T-helper 2 cell treated with Interferon-gamma antibody and Interleukin-4, amounts not matched to agents 5 μg/mL and 100 μg/mL, for 36 hours (primary cell): ENCODE results near the gene GATA1.

Experiments
- DNase-seq: peaks from one replicate; pipeline ENCODE4 v3.0.0; 2021; ENCODE audit warnings: low spot score
- H3K27ac Mint-ChIP-seq: one replicate; pipeline ENCODE4 v1.8.0; 2021; ENCODE audit warnings: mild to moderate bottlenecking, mixed read lengths
- H3K27me3 Mint-ChIP-seq: one replicate; pipeline ENCODE4 v1.8.0; 2021; ENCODE audit warnings: low read depth, mixed read lengths
- H3K36me3 Mint-ChIP-seq: one replicate; pipeline ENCODE4 v1.8.0; 2021; ENCODE audit warnings: low read depth, mixed read lengths
- H3K4me1 Mint-ChIP-seq: one replicate; pipeline ENCODE4 v1.8.0; 2021; ENCODE audit warnings: low read depth, mixed read lengths
- H3K4me3 Mint-ChIP-seq: one replicate; pipeline ENCODE4 v1.8.0; 2022; ENCODE audit warnings: mild to moderate bottlenecking, moderate library complexity, mixed read lengths
- H3K9me3 Mint-ChIP-seq: one replicate; pipeline ENCODE4 v1.8.0; 2021; ENCODE audit warnings: mixed read lengths

GATA1 gene

DNA sequence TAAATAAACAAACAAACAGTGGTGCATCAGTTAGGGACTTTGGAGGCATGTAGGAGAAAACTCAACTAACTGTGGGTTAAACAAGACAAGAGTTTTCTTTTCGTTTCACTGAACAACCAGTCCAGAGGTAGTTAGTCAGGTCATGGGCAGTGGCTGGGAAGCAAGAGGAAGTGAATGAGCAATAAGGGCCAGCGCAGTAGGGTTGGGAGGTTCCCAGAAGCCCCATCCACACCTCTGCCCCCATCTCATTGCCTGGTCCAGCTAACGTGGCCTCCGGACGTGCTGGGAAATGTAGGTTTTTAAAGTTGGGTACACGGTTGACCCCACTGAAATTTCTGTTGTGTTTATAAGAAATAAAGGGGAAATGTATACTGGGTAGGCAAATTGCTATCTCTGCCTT lies 16.1 kb upstream of the GATA1 start:
- DNase-seq, result no peak
- Mint-ChIP-seq H3K4me3 (no peak overlapping the region), H3K4me1 (no peaks in the 10 kb centered on the region), H3K9me3 (no peaks in the 10 kb centered on the region), H3K27me3 (peaks cover 5% of the 10 kb centered on the region), H3K27ac (no peak overlapping the region), H3K36me3 (no peaks in the 10 kb centered on the region)

DNA sequence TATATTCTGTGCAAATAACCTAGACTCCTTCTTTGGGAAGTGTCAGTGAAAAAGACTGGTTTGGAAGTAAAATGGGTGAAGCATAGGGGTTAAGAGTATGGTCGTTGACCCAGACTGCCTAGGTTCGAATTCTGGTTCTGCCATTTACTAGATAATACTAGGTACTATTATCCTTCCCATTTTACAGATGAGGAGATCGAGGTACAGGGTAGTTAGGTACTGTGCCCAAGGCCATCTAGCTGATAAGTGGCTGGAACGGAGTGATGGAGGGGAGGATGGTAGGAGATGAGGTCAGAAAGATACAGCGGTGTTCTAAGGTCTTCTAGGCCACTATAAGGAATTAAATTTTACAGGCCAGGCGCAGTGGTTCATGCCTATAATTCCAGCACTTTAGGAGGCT lies 13.8 kb upstream of the GATA1 start:
- Mint-ChIP-seq H3K9me3 (no peaks in the 10 kb centered on the region), H3K36me3 (no peaks in the 10 kb centered on the region), H3K27me3 (peaks cover 15% of the 10 kb centered on the region), H3K27ac (no peak overlapping the region), H3K4me1 (no peaks in the 10 kb centered on the region), H3K4me3 (no peak overlapping the region)
- DNase-seq, result no peak

GRCh38 chrX:48776818-48777439 lies 9.5 kb upstream of the GATA1 start:
- peaks cover 16% of the 10 kb centered on the region for H3K27me3 Mint-ChIP-seq
- DNase-seq, result no peak
- H3K4me3 Mint-ChIP-seq, result no peak overlapping the region
- no peaks in the 10 kb centered on the region for H3K4me1 Mint-ChIP-seq
- H3K36me3 Mint-ChIP-seq, result no peaks in the 10 kb centered on the region
- no peaks in the 10 kb centered on the region for H3K9me3 Mint-ChIP-seq
- H3K27ac Mint-ChIP-seq, result no peak overlapping the region

- H3K27ac Mint-ChIP-seq, result no peak overlapping the region
- no peaks in the 10 kb centered on the region for H3K4me1 Mint-ChIP-seq
- H3K9me3 Mint-ChIP-seq, result no peaks in the 10 kb centered on the region
- H3K4me3 Mint-ChIP-seq, result no peak overlapping the region
- no peaks in the 10 kb centered on the region for H3K36me3 Mint-ChIP-seq
- DNase-seq, result no peak
- H3K27me3 Mint-ChIP-seq, result peaks cover 16% of the 10 kb centered on the region
Observed at GRCh38 chrX:48779399-48779798, 7.0 kb upstream of the GATA1 start.

- peaks cover 16% of the 10 kb centered on the region for H3K27me3 Mint-ChIP-seq
- H3K4me3 Mint-ChIP-seq, result no peak overlapping the region
- no peaks in the 10 kb centered on the region for H3K36me3 Mint-ChIP-seq
- H3K4me1 Mint-ChIP-seq, result no peaks in the 10 kb centered on the region
- DNase-seq, result no peak
- H3K9me3 Mint-ChIP-seq, result no peaks in the 10 kb centered on the region
- no peak overlapping the region for H3K27ac Mint-ChIP-seq
Observed at GRCh38 chrX:48781705-48782104, 4.7 kb upstream of the GATA1 start.

- H3K4me3 Mint-ChIP-seq, result no peak overlapping the region
- no peaks in the 10 kb centered on the region for H3K9me3 Mint-ChIP-seq
- no peaks in the 10 kb centered on the region for H3K36me3 Mint-ChIP-seq
- H3K27me3 Mint-ChIP-seq, result peaks cover 13% of the 10 kb centered on the region
- no peak for DNase-seq
- no peak overlapping the region for H3K27ac Mint-ChIP-seq
- no peaks in the 10 kb centered on the region for H3K4me1 Mint-ChIP-seq
Observed at GRCh38 chrX:48782216-48782615, 4.2 kb upstream of the GATA1 start.

GRCh38 chrX:48782795-48783194 lies 3.6 kb upstream of the GATA1 start:
- no peaks in the 10 kb centered on the region for H3K36me3 Mint-ChIP-seq
- DNase-seq, result no peak
- no peak overlapping the region for H3K27ac Mint-ChIP-seq
- no peak overlapping the region for H3K4me3 Mint-ChIP-seq
- H3K4me1 Mint-ChIP-seq, result no peaks in the 10 kb centered on the region
- H3K27me3 Mint-ChIP-seq, result peaks cover 12% of the 10 kb centered on the region
- H3K9me3 Mint-ChIP-seq, result no peaks in the 10 kb centered on the region

- H3K4me1 Mint-ChIP-seq, result peaks cover 13% of the 10 kb centered on the region
Observed at GRCh38 chrX:48784726-48785125, 1.7 kb upstream of the GATA1 start.

DNA sequence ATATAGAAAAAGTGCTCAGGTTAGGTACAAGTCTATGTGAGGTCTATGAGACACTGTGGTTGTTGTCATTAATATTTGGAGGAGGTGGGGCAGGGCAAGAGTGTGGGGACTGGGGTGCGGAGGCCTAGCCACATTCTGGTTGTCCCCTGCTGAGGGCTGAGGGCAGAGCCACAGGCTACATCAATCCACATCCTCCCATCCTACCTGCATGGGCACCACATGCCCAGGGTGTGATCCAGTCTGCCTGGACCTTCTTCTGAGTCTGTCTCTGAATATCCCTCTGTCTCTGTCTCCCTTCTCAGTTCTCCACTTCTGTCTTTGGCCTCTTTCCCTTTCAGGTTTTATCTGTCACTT lies 1.2 kb upstream of the GATA1 start:
- Mint-ChIP-seq H3K27me3 (peaks cover 14% of the 10 kb centered on the region), H3K4me3 (no peak overlapping the region), H3K4me1 (peaks cover 16% of the 10 kb centered on the region), H3K27ac (no peak overlapping the region), H3K36me3 (no peaks in the 10 kb centered on the region), H3K9me3 (no peaks in the 10 kb centered on the region)
- no peak for DNase-seq

More at GRCh38 chrX:48784726-48785125, 1.7 kb upstream of the GATA1 start:
- H3K27ac Mint-ChIP-seq, result no peak overlapping the region
- peaks cover 12% of the 10 kb centered on the region for H3K27me3 Mint-ChIP-seq
- DNase-seq, result no peak
- no peaks in the 10 kb centered on the region for H3K36me3 Mint-ChIP-seq
- H3K4me3 Mint-ChIP-seq, result no peak overlapping the region
- H3K9me3 Mint-ChIP-seq, result no peaks in the 10 kb centered on the region

- Mint-ChIP-seq H3K4me1 (peaks cover 19% of the 10 kb centered on the region), H3K27ac (no peak overlapping the region), H3K4me3 (no peak overlapping the region), H3K9me3 (no peaks in the 10 kb centered on the region), H3K36me3 (no peaks in the 10 kb centered on the region), H3K27me3 (peaks cover 14% of the 10 kb centered on the region)
- DNase-seq, result no peak
Observed at GRCh38 chrX:48785540-48786214, 713 bp upstream of the GATA1 start.

DNA sequence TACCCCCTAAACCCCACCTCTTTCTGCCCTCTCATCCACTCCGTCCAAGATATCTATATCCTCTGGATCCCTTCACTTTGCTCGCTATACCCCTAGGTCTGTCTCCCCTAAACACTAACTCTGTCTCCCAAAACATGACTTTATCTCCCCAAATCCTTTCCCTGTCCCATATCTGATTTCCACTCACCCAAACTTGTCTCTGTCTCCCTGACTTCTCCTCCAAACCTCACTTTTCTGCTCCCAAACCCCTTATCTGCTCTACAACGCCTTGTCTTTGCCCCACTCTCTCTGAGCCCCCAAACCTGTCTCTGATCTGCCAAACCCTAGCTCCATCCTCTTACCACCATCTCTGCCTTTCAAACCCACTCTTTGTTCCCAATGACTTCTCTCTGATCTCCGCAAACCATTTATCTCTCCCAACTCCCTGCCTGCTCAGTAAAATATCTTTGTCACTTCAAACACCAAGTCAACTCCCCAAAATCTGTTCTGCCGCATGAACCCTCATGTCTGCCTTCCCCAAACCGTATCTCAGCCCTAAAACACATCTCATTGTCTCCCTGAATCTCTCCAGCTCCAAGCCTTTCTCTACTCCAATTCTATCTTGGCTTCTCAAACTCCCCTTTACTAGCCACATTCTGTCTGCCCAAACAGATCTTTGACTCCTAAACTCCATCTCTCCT lies 575 bp downstream of the GATA1 start:
- Mint-ChIP-seq H3K27me3 (peaks cover 14% of the 10 kb centered on the region), H3K4me3 (no peak overlapping the region), H3K36me3 (no peaks in the 10 kb centered on the region), H3K9me3 (no peaks in the 10 kb centered on the region), H3K4me1 (peaks cover 19% of the 10 kb centered on the region), H3K27ac (no peak overlapping the region)
- no peak for DNase-seq

DNA sequence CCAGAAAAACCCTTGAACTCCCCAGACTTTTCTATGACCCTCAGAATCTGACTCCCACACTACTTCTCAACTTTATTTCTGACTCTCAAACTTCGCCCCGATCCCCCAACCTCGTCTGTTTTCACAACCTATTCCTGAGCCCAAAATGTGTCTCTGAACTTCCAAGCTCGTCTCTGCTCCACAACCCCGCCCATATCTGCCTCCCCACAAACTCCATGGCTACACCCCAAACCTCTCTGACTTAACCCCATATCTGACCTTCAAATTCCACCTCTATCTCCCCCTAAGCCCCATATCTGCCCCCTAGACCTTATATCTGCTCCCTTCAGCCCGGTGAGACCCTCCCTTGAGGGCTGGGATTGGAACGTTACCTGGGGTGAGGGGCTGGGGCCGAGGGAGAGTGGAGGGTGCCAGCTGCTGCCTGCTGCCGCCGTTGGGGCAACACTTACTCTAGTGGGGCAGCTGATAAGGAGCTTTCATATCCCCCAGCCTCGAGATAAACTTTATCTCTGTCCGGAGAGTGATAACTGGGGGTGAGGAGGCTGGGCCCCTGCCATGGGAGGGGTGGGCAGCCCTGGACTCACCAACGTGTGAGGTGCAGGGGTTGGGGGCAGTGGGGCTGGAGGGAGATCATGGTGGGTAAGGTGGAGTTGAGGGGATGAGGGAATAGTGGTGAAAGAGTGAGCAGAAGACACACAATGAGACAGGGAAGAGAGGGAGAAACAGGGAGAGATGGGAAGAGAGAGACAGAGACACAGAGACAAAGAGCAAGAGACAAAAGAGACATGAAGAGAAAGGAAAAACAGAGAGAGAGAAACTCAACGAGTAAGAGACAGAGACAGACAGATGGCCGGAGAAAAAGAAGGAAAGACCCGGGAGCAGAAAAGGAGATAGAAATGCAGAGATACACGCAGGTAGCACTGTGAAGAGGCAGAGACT lies 1.4 kb downstream of the GATA1 start:
- Mint-ChIP-seq H3K36me3 (no peaks in the 10 kb centered on the region), H3K4me3 (no peak overlapping the region), H3K27me3 (peaks cover 14% of the 10 kb centered on the region), H3K27ac (peak overlapping the region; percentile 18), H3K4me1 (peaks cover 19% of the 10 kb centered on the region), H3K9me3 (no peaks in the 10 kb centered on the region)
- no peak for DNase-seq

GRCh38 chrX:48789366-48790220 lies 3.2 kb downstream of the GATA1 start:
- Mint-ChIP-seq H3K27me3 (peaks cover 14% of the 10 kb centered on the region), H3K4me1 (peaks cover 21% of the 10 kb centered on the region), H3K27ac (peak overlapping the region; percentile 13), H3K4me3 (peak overlapping the region; percentile 42), H3K36me3 (no peaks in the 10 kb centered on the region), H3K9me3 (no peaks in the 10 kb centered on the region)
- no peak for DNase-seq
